Fibroblast of villous mesenchyme (primary cell): ENCODE data around the gene HDLBP. TPM values are rescaled to one million over a fixed set of nuclear protein-coding genes. Genes with fewer than 3 reads are reported as not detected.

Experiments used
- DNase-seq: peaks from one replicate; pipeline ENCODE4 v3.0.0-alpha.2; 2010; ENCODE audit warnings: low read depth
- H3K4me3 ChIP-seq: 2 replicates; pipeline ENCODE4 v1.5.1; 2011; ENCODE audit warnings: low read depth, mild to moderate bottlenecking, low read length
- total RNA-seq: library from RNA; depleted of rRNA; stranded (reverse); fragments of >200 nt; gene quantifications from 2 replicates; pipeline ENCODE4 v1.2.3, GENCODE V29; 2012
- TF ChIP-seq, protein P1 (sequence below): IDR thresholded peaks from 2 replicates; pipeline ENCODE4 v1.5.1; 2012; ENCODE audit warnings: low read depth, mild to moderate bottlenecking, low read length; ENCODE audit not compliant: insufficient read depth

Gene HDLBP
- total RNA-seq, 1 donor = 1,343 TPM

DNA sequence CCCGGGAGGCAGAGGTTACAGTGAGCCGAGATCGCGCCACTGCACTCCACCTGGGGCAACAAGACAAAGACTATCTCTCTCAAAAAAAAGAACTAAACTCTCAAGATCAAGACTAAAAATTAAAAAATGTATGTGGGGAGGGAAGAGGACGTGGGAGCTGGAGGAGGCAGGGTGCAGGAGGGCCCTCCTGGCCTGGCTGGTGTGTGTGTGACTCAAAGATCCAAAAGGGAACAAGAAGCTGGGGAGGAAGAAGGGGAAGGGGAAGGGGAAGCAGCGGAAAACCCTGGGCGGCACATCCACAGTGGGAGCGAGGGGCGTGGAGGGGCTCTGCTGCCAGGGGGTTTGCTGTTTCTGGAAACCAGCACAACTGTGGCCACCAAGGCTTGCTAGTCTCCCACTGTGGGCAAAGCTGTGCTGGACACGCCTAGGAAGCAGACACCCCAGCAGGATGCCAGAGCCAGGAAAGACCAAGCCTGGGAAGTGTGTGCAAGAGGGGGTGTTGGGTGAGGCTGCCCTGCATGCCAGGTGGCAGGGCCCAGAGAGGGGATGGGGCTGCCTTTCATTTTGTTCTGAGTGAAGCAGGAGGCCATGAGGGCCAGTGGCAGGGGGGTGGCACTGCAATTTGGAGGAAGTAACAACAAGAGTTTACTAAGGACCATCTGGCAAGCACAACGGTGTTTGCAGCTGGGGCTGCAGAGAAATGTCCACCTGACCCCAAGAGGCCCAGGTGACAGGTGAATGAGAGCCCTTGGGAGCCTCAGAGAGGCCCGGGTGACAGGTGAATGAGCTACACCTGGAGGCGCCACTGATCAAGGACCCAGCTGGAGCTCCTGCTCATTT, 82.5 kb downstream of the HDLBP start:
- no peak for DNase-seq
- TF ChIP-seq, protein P1, sequence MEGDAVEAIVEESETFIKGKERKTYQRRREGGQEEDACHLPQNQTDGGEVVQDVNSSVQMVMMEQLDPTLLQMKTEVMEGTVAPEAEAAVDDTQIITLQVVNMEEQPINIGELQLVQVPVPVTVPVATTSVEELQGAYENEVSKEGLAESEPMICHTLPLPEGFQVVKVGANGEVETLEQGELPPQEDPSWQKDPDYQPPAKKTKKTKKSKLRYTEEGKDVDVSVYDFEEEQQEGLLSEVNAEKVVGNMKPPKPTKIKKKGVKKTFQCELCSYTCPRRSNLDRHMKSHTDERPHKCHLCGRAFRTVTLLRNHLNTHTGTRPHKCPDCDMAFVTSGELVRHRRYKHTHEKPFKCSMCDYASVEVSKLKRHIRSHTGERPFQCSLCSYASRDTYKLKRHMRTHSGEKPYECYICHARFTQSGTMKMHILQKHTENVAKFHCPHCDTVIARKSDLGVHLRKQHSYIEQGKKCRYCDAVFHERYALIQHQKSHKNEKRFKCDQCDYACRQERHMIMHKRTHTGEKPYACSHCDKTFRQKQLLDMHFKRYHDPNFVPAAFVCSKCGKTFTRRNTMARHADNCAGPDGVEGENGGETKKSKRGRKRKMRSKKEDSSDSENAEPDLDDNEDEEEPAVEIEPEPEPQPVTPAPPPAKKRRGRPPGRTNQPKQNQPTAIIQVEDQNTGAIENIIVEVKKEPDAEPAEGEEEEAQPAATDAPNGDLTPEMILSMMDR = no peak
- H3K4me3 ChIP-seq = no peak overlapping the region

- no peak for DNase-seq
- TF ChIP-seq, protein P1 = no peak
- H3K4me3 ChIP-seq = no peak overlapping the region
These were observed 85.0 kb downstream of the HDLBP start for GRCh38 chr2:241230435-241230834.

GRCh38 chr2:241229563-241230401, 85.7 kb downstream of the HDLBP start:
- TF ChIP-seq, protein P1 = no peak
- no peak for DNase-seq
- H3K4me3 ChIP-seq = no peak overlapping the region

- H3K4me3 ChIP-seq = no peak overlapping the region
- no peak for DNase-seq
- TF ChIP-seq, protein P1 = no peak
These were observed 86.5 kb downstream of the HDLBP start for GRCh38 chr2:241228860-241229516.

DNA sequence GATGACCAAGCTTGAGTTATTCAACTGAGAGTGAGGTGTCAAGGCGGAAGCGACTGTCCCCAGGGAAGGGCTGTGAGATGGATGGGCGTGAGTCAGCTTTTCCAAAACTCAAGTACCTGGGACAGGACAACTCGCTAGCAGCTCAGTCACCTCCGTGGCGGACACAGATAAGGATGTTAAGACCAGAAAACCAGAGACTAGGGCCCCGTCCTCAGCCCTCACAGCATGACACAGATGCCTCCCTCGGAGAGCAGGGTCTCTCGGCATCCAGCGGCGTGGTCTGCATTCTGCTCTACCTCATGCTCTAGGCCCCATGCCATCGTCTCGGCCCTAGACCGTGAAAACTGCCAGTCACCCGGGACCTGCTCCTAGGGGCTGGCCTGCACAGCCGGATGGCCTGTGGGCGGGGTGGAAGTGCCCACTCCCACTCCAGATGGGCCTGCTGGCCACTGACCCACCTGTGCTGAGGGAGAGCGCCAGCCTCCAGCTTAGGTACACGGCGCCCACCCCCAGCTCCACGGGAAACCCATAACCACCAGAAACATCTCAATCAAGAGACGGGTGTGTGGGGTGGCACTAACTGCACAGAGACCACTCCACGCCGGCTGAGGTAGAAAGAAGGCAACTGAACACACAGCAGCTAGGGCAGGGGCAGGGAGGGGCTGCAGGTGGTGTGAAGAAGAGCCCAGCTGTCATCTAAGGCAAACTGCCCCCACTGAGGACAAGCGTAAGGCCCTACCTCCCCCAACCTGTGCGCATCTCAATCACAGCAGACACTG, 87.2 kb downstream of the HDLBP start:
- DNase-seq = no peak
- TF ChIP-seq, protein P1 = no peak
- H3K4me3 ChIP-seq = no peak overlapping the region

DNA sequence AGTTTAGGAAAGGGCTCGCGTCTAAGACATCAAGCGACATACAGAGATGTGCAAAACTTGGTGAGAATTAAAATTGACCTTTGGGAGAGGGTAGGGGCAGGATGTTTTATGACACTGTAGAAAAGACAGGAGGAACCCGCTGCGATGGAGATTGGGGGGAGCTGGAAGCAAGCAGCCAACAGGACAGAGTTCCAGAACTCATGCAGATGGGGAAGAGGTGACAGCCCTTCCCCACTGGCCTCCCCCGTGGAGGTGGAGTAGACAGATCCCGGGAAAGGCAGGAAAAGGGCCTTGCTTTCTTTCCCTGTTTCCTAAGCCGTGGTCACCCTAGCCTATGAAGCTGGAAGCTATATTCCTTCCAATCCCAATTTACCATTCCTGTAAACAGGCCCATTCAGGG, 87.9 kb downstream of the HDLBP start:
- TF ChIP-seq, protein P1 = no peak
- H3K4me3 ChIP-seq = no peak overlapping the region
- no peak for DNase-seq
